ENCODE measurements around the gene MAP3K6.

MAP3K6 gene

GRCh38 chr1:27333717-27334279 lies 33.0 kb downstream of the MAP3K6 start:
- no peak for DNase-seq (ENCODE audit: low spot score)

GRCh38 chr1:27332536-27333281 lies 34.1 kb downstream of the MAP3K6 start:
- no peak for DNase-seq (ENCODE audit: low spot score)

- no peak for DNase-seq (ENCODE audit: low spot score)
These were observed 34.8 kb downstream of the MAP3K6 start for GRCh38 chr1:27331922-27332321.

- no peak for DNase-seq (ENCODE audit: low spot score)
These were observed 35.3 kb downstream of the MAP3K6 start for GRCh38 chr1:27331426-27331825.

DNA sequence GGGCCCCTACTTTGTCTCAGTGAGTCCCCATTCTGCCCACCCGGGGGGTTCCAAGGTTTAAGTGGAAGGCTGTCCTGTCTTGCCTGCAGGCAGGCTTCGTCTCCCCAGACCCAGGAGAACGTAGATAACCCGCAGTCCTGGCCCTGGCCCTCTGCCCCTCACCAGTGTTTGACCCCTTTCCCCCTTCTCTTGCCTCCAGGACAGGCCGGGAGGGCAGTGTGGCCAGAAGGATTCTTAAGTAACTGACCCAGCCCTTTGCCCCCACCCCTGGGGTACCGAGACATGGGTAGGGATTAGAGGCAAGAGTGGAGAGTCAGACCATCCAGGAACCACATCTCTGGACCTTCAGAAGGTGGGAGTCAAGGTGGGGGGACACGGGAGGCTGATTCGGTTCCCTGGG lies 36.0 kb downstream of the MAP3K6 start:
- no peak for DNase-seq (ENCODE audit: low spot score)

GRCh38 chr1:27327964-27328363 lies 38.8 kb downstream of the MAP3K6 start:
- DNase-seq (ENCODE audit: low spot score): no peak

- no peak for DNase-seq (ENCODE audit: low spot score)
These were observed 41.5 kb downstream of the MAP3K6 start for GRCh38 chr1:27325286-27325685.

DNA sequence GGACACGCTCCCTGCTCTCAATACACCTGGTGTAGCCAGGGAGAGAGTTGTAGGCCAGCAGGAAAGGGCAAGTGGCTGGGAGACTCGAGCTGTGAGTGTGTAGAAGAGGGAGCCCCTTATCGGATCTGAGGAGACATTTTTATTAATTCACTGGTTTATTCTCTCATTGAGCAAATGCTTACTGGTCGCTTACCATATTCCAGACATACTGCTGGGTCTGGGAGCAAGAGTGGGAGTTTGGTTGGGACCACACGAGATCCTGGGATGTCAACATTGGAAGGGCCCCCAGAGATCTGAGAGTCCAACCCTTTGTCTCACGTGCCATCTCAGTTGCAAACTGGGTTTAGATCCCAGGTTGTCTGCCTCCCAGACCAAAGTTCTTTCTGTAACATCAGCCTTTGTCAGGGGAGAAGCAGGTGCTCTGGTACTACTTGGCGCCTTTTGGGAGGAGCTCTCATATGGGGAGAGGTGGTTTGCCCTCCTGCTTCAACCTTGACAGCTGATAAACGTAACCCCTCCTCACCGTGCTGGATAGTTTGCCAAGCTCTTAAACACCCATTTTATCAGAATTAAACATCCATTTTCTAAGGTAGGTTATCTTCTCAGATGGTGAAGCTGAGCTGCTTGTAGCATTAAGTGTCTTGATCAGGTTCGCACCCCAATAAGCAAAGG lies 44.1 kb downstream of the MAP3K6 start:
- no peak for DNase-seq (ENCODE audit: low spot score)

GRCh38 chr1:27321813-27322568 lies 44.8 kb downstream of the MAP3K6 start, which contains the start of gene TMEM222:
TMEM222 (plus strand) TSS chr1:27322163; CDS start chr1:27322198, 35 bp downstream.
- peak; percentile 97 for DNase-seq (ENCODE audit: low spot score)

DNA sequence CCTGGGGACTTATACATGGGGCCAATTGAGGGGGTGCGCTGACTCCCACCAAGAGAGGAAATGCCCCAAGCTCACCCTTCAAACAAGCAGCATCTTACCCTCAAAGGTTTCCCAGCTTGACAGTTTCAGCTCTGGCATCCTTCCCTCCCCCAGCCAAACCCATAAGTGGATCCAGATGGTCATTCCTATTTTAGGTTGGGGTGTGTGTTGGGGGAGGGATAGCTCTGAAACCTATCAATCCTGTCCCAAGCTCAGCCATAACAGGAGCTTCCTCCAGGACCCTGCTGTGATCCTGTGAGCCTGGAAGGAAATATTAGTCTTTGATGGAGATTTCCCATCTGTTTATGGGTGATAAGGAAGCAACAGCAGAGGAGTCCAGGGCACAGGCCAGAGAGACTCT lies 48.2 kb downstream of the MAP3K6 start:
- no peak for DNase-seq (ENCODE audit: low spot score)

DNA sequence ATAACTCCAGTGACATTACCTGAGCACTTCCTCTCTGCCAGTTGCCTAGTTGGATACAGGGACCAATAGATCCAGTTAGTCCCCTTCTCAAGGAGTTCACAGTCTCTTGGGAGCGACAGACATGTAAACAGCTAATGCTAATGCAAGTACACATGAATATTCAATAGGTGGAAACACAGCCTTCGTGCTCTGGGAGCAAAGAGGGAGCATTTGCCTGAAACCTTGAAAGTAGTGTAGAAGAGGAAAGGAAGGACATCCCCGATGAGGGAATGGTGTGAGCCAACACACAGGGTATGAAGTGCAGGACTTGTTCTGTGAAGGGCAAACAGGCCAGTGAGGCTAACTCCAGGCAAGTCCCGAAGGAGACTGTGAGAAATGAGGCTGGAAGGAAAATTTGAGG lies 48.6 kb downstream of the MAP3K6 start:
- no peak for DNase-seq (ENCODE audit: low spot score)

DNA sequence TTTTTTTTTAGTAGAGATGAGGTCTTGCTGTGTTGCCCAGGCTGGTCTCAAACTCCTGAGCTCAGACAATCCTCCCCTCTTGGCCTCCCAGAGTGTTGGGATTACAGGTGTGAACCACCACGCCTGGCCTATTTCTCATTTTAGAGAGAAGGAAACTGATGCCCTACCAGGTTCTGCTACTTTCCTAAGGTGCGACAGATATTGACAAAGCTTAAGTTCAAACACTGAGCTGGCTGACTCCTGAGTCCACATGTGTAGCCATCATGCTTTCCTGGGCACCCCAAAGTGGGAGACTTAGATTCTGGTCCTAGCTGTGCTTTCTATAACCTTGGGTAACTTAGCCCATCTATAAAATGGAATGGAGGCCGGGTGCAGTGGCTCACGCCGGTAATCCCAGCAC lies 49.9 kb downstream of the MAP3K6 start:
- DNase-seq (ENCODE audit: low spot score): no peak

- no peak for DNase-seq (ENCODE audit: low spot score)
These were observed 52.0 kb downstream of the MAP3K6 start for GRCh38 chr1:27314737-27315136.

DNA sequence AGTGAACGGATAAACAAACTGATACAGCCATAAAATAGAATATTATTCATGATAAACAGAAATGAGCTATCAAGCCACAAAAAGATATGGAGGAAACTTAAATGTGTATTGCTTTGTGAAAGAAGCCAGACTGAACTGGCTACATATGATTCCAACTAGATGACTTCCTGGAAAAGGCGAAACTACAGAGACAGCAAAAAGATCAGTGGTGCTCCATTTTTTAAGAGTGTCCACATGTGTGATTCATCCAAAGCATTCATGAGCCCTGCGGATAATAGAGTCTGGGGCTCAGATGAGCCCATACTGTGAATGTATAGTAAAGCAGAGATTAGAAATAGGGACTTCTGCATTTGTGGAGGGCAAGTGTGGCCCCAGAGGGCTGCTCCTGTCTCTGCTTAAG lies 52.6 kb downstream of the MAP3K6 start:
- DNase-seq (ENCODE audit: low spot score): no peak

DNA sequence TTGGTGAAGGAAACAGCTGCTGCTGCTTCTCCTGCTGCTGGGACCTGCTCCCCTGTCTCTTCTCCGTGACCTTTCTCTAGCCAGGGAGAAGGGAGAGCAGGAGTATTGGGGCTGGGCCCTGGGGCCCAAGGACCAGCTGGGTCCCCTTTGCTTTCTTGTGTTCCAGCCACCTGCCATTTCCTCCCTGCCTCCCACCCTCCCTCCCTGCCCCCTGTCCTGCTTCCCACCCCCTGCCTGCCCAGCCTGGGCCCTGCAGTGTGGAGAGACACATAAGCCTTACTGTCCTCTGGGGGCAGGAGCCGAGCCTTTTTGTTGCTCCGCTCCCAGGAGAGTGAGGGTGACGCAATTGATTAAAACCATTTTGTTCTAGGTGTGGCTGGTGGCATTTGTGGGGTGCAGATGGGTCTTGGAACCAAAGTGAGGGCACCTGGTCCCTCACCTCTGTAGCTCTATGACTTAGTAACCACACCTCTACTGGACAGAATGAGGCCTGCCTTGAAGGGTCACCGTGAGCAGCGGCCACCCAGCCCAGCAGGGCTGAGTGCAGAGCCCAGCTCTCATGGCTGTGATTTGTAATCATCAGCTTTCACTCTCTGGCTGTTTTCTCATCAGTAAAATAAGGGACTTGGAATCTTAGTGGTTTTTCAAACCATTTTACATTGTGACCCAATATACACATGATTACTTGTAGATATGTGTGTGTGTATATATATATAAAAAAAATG lies 58.7 kb downstream of the MAP3K6 start:
- no peak for DNase-seq (ENCODE audit: low spot score)

DNA sequence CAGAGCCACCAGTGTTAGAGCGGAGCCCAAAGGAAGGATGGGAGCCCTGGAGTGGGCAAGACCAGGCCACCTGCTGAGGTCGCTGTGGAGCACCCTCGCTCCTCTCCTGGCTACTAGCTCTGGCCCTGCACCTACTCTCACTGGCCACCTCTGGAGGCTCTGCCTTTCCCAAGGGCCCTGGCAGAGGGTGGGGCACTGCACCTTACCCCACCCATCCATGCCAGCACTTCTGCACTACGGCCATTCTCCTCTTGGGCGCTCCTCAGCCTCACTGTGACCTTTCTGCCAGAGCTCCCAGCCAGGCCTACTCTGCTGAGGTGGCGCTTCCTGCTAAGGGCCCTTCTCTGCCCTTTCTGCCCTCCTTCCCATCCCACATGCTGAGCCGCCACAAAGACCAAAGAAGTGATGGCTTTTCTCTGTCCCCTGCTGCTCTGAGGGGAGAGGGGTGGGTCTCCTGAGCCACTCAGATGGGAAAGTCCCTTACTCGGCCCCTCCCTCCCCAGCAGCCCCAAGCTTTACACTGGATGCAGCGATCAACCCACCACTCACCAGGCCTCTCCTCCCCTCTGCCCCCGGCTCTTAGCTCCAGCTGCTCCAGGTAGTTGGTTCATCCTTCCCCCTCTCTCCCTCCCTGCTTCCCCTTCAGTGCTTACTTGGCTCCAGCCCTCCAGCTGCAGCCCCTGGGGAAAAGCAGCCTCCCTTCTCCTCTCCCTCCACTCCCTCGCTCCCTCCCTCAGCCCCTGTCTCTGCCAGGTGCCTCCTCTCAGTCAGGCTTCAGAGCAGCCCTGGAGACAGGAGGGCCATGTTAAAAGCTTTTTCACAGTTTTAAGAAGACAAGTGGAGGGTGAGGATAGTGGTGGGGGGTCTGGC lies 59.6 kb downstream of the MAP3K6 start:
- no peak for DNase-seq (ENCODE audit: low spot score)

- no peak for DNase-seq (ENCODE audit: low spot score)
These were observed 60.7 kb downstream of the MAP3K6 start for GRCh38 chr1:27306071-27306470.
